ENCODE results near the gene NEDD9.

The NEDD9 gene

GRCh38 chr6:11232193-11232769 lies at the start of gene NEDD9:
Gene NEDD9 (minus strand): TSS chr6:11232668. CDS start chr6:11232515, 153 bp downstream.
- DNase-seq (ENCODE audit: extremely low read depth in 1 of 2, low read depth in 1 of 2): peak; percentile 87 to 92

GRCh38 chr6:11282245-11282644 lies 49.8 kb upstream of the NEDD9 start:
- DNase-seq (ENCODE audit: extremely low read depth in 1 of 2, low read depth in 1 of 2): no peak

- no peak for DNase-seq (ENCODE audit: extremely low read depth in 1 of 2, low read depth in 1 of 2)
Measured at GRCh38 chr6:11280394-11280793, 47.9 kb upstream of the NEDD9 start.

GRCh38 chr6:11279284-11279689 lies 46.8 kb upstream of the NEDD9 start:
- DNase-seq (ENCODE audit: extremely low read depth in 1 of 2, low read depth in 1 of 2): no peak

- DNase-seq (ENCODE audit: extremely low read depth in 1 of 2, low read depth in 1 of 2): no peak
Measured at GRCh38 chr6:11278207-11278559, 45.7 kb upstream of the NEDD9 start.

GRCh38 chr6:11277275-11278206 lies 45.1 kb upstream of the NEDD9 start:
- DNase-seq (ENCODE audit: extremely low read depth in 1 of 2, low read depth in 1 of 2): no peak

- DNase-seq (ENCODE audit: extremely low read depth in 1 of 2, low read depth in 1 of 2): no peak
Measured at GRCh38 chr6:11276911-11277274, 44.4 kb upstream of the NEDD9 start.

GRCh38 chr6:11276228-11276627 lies 43.8 kb upstream of the NEDD9 start:
- no peak for DNase-seq (ENCODE audit: extremely low read depth in 1 of 2, low read depth in 1 of 2)

- no peak for DNase-seq (ENCODE audit: extremely low read depth in 1 of 2, low read depth in 1 of 2)
Measured at GRCh38 chr6:11275598-11275997, 43.1 kb upstream of the NEDD9 start.

GRCh38 chr6:11273406-11274065 lies 41.1 kb upstream of the NEDD9 start:
- no peak for DNase-seq (ENCODE audit: extremely low read depth in 1 of 2, low read depth in 1 of 2)

GRCh38 chr6:11272491-11273192 lies 40.2 kb upstream of the NEDD9 start:
- no peak for DNase-seq (ENCODE audit: extremely low read depth in 1 of 2, low read depth in 1 of 2)

GRCh38 chr6:11271228-11272020 lies 39.0 kb upstream of the NEDD9 start:
- no peak for DNase-seq (ENCODE audit: extremely low read depth in 1 of 2, low read depth in 1 of 2)

GRCh38 chr6:11270030-11271027 lies 37.9 kb upstream of the NEDD9 start:
- DNase-seq (ENCODE audit: extremely low read depth in 1 of 2, low read depth in 1 of 2): no peak

GRCh38 chr6:11268978-11269377 lies 36.5 kb upstream of the NEDD9 start:
- DNase-seq (ENCODE audit: extremely low read depth in 1 of 2, low read depth in 1 of 2): no peak

GRCh38 chr6:11266926-11267325 lies 34.5 kb upstream of the NEDD9 start:
- DNase-seq (ENCODE audit: extremely low read depth in 1 of 2, low read depth in 1 of 2): no peak

- DNase-seq (ENCODE audit: extremely low read depth in 1 of 2, low read depth in 1 of 2): no peak
Measured at GRCh38 chr6:11265932-11266331, 33.5 kb upstream of the NEDD9 start.

GRCh38 chr6:11264100-11264499 lies 31.6 kb upstream of the NEDD9 start:
- no peak for DNase-seq (ENCODE audit: extremely low read depth in 1 of 2, low read depth in 1 of 2)

- no peak for DNase-seq (ENCODE audit: extremely low read depth in 1 of 2, low read depth in 1 of 2)
Measured at GRCh38 chr6:11263291-11263775, 30.9 kb upstream of the NEDD9 start.

GRCh38 chr6:11262242-11262641 lies 29.8 kb upstream of the NEDD9 start:
- no peak for DNase-seq (ENCODE audit: extremely low read depth in 1 of 2, low read depth in 1 of 2)

All from activated CD8-positive, alpha-beta memory T cell treated with anti-CD3 and anti-CD28 coated beads for 1 hour (primary cell).